HG02798 (cell line): ENCODE results near the gene AAMDC.
"Not testable (repeated sequence)": the region's sequence is repeated elsewhere in the genome, so short reads cannot be mapped to it uniquely, and the experiment has no call there.

Experiments
- ATAC-seq: cut with Tn5 transposase; IDR thresholded peaks from one replicate; pipeline ENCODE4 v1.9.1; 2021; ENCODE audit warnings: mild to moderate bottlenecking; ENCODE audit not compliant: unreplicated experiment, poor library complexity

AAMDC gene

GRCh38 chr11:77882396-77882795 is 61.5 kb downstream of the AAMDC start:
- ATAC-seq: no peak

- no peak for ATAC-seq
These were observed 62.8 kb downstream of the AAMDC start for GRCh38 chr11:77883775-77884174.

GRCh38 chr11:77884186-77884828 is 63.4 kb downstream of the AAMDC start:
- ATAC-seq: no peak

GRCh38 chr11:77884829-77885190 is 63.9 kb downstream of the AAMDC start:
- ATAC-seq: no peak

- ATAC-seq: no peak
These were observed 65.5 kb downstream of the AAMDC start for GRCh38 chr11:77886401-77886800.

- ATAC-seq: not testable (repeated sequence)
These were observed 68.1 kb downstream of the AAMDC start for GRCh38 chr11:77889045-77889444.

- not testable (repeated sequence) for ATAC-seq
These were observed 69.2 kb downstream of the AAMDC start for GRCh38 chr11:77890100-77890614.

- ATAC-seq: not testable (repeated sequence)
These were observed 69.7 kb downstream of the AAMDC start for GRCh38 chr11:77890619-77891056.

GRCh38 chr11:77891256-77891655 is 70.3 kb downstream of the AAMDC start:
- ATAC-seq: not testable (repeated sequence)

GRCh38 chr11:77891703-77892102 is 70.8 kb downstream of the AAMDC start:
- ATAC-seq: not testable (repeated sequence)

GRCh38 chr11:77894949-77895348 is 74.0 kb downstream of the AAMDC start:
- ATAC-seq: not testable (repeated sequence)

GRCh38 chr11:77908835-77909234 is 87.9 kb downstream of the AAMDC start:
- no peak for ATAC-seq

- no peak for ATAC-seq
These were observed 88.3 kb downstream of the AAMDC start for GRCh38 chr11:77909277-77909676.

GRCh38 chr11:77910828-77911227 is 89.9 kb downstream of the AAMDC start:
- not testable (repeated sequence) for ATAC-seq

- not testable (repeated sequence) for ATAC-seq
These were observed 92.8 kb downstream of the AAMDC start for GRCh38 chr11:77913608-77914306.

- ATAC-seq: not testable (repeated sequence)
These were observed 93.4 kb downstream of the AAMDC start for GRCh38 chr11:77914307-77914791.

- ATAC-seq: not testable (repeated sequence)
These were observed 96.8 kb downstream of the AAMDC start for GRCh38 chr11:77917713-77918112.
